Activated CD4-positive, alpha-beta T cell treated with anti-CD3 and anti-CD28 coated beads for 24 hours (primary cell): ENCODE results near the gene TMEM106C.

ENCODE experiments used
- DNase-seq, 2 donors: peaks; one replicate each; pipeline ENCODE4 v3.0.0-alpha.2; 2020; ENCODE audit warnings: low read depth in 2 of 2

TMEM106C gene

DNA sequence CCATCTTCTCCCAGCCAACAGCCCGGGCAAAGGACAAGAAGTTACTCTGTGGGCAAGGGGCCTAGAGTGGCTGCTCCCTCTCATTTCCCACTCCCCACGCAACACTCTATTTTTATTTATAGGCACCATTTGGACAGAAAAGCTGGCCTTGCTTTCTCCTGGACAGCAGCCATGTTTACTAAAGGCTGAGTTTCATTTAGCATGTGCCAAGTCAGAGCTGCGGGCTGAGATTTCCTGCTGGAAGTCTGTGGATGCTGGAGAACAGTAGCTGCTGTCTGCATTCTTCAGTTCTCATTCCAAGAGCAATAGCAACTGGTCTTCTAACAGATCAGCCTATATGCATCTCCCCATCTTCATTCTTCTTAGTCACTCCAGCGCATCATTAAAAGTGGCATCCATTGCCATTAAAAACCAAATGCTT, 32.6 kb downstream of the TMEM106C start:
- DNase-seq: no peak

DNA sequence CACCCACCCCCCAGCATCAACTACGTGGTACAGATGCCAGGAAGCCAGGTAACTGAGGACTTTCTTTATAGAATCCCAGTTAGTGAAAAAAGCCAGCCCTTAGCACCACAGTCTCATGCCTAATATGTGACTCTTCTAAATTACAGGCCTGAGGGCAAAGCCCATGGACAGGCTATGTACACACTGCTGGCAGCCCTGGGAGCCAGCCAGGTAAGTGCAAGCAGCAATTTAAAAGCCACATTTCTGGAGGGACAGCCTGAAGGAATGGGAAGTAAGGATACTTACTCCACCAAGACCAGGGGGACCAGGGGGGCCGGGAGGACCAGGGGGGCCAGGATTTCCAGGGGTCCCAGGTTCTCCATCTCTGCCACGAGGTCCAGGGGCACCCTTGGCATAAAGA, 33.9 kb downstream of the TMEM106C start:
- no peak for DNase-seq

- no peak for DNase-seq
Measured at GRCh38 chr12:47999816-48000215, 36.4 kb downstream of the TMEM106C start.

DNA sequence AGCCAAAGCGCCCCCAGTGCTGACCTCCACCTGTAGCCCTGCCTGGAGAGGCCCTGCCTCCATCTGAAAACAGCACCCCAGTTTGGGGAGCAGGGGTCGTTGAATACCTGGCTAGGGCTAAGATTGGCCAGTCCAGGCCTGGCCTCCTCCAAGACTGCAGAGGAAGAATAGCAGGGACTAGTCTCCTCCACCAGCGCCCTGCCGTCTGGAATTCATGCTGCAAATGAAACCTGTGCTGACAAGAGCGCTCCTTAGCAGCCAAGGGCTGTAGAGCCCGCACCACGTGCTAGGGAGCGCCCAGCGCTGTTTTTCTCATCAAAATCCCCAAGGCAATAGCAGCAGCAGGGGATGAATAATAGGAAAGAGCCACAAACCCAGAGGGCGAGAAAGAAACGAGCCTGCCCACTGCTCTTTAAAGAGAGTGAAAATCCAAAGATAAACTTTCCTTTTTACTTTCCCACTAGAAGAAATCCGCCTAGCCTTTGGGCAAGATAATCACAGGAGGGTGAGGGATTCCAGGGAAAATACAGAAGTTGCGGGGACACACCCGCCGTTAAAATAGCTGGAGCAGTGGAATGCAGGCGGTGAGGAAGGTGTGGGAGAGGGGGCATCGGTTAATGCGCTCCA, 37.6 kb downstream of the TMEM106C start:
- no peak for DNase-seq

DNA sequence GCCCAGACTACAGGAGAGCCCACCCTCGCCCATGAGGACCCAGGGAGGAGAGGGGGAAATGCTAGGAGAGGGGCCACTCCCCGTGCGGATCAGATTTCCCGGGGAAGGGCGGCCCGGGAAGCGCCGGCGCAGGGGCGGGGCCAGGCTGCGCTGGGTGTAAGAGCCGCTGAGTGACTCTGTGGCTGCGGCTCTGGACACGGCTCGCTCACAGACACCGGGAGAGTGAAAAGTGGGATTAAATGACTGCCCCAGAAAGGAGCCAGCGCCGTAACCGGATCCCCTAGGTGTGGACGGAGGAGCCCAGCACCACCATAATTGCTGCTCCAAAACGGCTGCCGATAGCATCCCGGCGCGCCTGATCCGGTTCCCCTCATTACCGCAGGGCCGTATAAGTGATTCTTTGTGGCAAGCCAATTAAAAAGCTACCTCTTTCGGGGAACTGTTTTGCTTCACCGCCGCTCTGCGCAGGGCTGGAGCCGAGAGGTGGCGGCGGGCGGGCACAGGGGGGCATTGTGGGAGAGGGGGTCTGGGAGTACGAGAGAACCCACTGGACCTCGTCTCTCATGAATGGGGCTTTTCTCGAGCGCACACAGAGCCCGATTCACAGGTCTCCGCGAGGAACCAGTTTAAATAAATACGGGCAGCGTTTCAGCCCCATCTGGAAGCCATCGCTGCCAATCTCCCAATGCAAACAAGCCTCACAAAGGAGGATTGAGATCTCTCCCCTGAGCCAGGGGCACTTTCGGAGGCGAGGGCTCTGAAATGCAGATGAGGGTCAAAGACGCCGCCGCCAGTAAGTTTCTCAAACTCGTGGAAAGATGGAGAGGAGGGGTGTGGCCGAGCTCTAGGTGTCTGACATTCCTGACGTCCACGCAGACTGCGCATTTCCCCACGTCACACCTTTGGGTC, 38.4 kb downstream of the TMEM106C start:
- DNase-seq: no peak

DNA sequence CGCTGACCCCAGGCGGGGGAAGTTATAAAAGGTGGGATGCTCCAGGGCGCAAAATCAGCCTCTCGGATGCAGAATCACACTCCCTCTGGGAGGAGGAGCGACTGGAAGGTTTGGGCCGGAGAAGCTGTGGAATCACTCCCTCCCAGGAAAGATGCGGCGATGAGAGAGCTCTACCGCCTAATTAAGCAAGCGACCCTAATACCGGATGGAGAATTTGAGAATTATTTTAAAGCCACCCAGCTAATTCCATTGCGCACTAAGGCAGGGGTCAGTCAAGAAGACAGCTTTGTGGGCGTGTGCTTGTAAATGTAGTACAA, 39.0 kb downstream of the TMEM106C start:
- DNase-seq: no peak

GRCh38 chr12:48002773-48003218, 39.4 kb downstream of the TMEM106C start:
- DNase-seq: no peak

DNA sequence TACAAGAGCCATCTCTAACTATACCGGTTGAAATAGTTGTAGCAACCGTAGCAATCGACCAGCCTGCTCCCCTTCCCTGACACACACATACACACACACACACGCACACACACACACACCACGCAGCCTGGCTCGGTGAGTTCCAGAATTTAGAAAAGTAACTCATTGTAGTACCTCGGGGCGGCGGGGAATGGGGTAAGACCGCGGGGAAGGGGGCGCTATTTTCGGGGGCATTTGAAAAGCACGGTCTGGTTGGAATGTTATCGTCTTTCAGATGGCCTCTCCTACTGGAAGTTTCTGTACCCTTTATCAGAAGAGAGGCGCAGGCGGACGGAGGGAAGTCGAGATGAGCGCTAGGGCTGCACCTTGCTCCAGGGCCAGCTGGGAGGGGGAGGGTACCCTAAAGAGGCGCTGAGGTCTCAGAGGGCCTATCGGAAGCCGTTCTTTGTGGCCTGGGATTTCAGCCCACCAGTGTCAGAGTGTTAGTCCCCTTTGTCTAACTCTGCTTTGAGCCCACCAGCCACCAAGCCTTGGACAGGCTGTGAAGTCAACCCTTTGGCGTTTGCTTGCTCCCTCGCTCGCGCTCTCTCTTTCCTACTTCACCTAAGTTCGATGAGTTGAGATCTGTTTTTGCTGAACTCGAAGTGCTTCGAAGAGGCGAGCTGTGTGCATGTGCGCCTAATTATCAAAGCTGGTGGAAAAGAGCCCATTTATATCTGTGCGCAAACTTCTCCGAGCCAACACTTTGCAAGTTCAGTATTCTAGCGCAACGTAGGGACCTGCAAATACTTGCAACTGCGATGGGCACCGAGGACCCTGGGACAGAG, 40.0 kb downstream of the TMEM106C start:
- DNase-seq: no peak

GRCh38 chr12:48004053-48004941, 40.9 kb downstream of the TMEM106C start, which contains the start of gene COL2A1:
COL2A1 (minus strand) TSS chr12:48004476; CDS start chr12:48004321, 155 bp downstream.
- DNase-seq: no peak

DNA sequence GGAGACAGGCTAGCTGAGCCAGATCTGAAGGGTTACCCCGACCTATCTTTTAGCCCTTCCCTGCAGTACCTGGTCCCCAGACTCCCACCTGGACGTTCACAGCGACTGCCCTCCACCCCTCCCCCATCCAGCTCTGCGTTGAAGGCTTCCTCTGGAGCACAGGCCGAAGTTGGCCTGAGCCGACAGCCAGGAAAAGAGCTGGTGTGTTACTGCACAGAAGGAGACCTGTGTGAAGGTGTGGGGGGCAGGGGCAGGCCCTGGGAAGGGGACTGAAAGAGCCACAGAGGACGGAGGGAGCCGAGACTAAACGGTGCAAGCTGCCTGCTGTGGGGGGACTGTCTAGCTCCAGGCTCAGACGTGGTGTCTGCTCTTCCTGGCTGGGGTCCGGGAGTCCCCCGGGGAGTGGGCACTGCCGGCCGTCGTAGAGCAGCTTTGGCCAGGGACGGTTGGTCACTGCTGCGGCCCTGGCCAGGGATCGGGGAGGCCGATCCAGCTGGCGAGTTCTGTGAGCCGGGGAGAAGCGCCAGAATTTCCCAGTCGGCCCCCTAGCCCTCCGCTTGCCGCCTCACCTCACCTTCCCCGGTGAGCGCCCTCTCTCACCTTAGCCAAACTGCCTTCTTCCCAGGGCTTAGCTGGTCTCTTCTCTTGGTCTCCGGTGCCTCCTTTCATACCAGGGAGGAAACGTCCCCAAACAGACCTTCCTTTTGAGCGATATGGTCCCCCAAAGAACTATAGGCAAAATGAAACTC, 41.8 kb downstream of the TMEM106C start:
- DNase-seq: no peak

DNA sequence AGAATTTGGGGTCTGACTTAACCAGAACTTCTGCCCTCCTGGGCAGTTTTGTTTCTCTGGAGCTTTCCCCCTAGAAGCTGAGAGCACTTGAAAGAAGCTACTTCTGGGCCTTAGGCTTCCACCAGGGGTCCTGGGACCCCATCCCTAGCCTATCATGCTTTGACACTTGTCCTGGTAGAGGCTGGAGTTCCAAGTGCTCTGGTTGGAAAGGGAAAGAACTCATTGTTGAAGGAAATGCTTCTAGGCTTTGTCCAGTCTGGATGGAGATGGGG, 42.3 kb downstream of the TMEM106C start:
- no peak for DNase-seq

DNA sequence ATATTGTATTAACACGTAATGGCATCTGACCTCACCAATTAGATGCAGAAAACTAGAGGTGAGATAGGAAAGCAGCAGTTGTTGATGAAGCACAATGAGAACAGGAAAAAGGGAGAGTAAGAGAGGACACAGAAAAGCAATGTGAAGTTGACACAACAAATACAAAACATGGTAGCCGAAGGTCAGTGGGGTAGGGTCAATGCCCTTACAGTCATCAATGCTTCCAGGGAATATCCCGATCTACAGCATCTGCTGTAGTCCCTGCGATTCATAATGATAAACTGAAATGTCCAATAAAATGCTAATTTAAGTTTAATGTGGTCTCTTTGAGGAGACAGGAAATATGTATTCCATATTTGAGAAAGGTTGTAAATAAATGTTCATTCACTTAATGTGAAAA, 43.8 kb downstream of the TMEM106C start:
- DNase-seq: no peak

DNA sequence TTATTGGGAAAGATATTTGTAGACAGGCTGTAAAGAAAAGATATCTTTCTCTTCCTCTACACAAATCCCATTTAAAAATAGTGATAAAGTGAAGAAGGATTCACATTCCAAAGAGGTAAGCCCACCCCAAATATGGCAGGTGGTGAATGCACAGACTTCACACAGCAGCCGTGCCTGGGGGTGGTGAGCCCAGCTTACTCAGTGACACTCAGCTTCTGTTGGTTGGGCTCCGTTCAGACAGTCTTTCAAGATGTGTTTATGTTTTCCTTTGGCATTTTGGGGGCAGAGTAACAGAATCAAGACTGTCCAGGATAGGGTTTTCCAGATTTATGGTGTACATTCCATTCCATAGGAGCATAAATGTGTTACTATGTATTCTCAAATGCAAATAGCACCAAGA, 45.0 kb downstream of the TMEM106C start:
- no peak for DNase-seq

DNA sequence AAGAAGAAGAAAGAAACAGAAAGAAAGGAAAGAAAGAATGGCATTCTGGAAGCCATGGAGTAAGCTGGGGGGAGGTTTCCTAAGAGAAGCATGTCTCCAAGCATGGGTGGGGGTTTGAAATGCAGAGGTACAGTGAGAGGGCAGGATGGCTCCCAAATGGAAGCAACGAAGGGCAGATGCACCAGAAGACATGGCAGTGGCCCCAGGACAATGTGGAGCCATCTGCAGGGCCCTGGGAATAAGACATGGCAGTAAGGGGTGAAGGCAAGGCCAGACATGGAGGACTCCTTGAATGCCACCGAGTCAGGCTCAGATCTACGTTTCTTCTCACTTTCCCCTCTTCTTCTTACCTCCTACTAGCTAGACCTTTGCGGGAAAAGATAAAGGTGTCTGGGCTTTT, 45.6 kb downstream of the TMEM106C start:
- DNase-seq: no peak

DNA sequence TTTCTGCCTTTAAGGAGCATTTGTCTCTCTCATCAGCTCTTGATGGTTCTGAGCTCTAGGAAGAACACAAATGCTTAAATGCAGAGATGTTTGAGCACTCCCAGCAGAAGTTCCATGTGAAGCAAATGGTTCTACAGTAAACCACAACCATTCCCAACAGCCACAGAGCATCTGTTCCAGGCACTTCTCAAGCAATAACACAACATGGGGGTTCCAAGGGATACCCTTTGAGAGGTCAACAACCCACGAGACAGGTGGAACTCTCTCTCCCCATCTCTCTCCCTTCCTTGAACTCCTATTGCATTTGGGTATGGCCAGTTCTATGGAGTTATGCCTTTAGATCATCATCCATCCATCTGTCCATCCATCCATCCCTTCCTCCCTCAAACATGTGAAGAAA, 46.1 kb downstream of the TMEM106C start:
- no peak for DNase-seq

- DNase-seq: no peak
Measured at GRCh38 chr12:48010366-48010970, 47.1 kb downstream of the TMEM106C start.

DNA sequence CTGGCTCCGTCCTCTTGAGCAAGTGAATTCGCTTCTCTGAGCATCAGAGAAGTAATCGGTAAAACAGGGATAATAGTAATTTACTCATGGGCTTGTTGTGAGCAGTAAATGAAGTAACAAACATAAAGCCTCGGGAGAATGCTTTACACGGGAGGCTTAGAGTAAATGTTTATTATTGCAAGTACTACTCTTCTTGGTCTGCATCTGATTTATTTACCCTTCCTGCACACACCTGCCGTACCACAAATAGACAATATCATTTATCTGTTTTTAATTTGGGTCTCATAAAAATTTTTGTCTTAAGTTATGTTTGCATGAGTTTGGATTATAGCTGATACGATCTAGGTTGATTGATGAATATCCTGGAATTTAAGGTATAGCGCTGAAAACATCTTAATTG, 48.7 kb downstream of the TMEM106C start:
- DNase-seq: no peak

GRCh38 chr12:48013287-48013686, 49.9 kb downstream of the TMEM106C start:
- no peak for DNase-seq

- DNase-seq: no peak
Measured at GRCh38 chr12:48015129-48015528, 51.7 kb downstream of the TMEM106C start.

DNA sequence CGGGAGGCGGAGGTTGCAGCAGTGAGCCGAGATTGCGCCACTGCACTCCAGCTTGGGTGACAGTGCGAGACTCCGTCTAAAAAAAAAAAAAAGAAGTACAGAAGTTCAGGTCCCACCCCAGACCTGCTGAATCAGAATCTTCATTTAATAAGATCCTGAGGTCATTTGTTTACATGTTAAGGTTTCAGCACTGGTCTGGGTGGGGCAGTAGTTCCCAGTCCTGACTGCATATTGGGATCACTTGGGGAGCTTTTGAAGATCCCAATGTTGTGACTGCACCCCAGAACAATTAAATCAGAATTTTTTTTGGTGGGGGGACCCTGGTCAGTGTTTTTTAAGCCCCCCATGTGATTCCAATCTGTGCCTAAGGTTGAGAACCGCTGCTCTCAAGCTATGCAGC, 52.6 kb downstream of the TMEM106C start:
- no peak for DNase-seq
